MM.1S (cell line): ENCODE data around the gene ATP2A2.
A peak's percentile ranks its signal among the peaks of the same experiment; 100 is the strongest.

Experiments used
- DNase-seq: peaks from one replicate; pipeline ENCODE4 v3.0.0-alpha.2; 2015
- H2AFZ ChIP-seq: fragments of 300-600 bp; sonication (generic); 2 replicates; pipeline ENCODE4 v1.6.0; 2016; ENCODE audit warnings: antibody characterized with exemption, low read length
- H3F3A ChIP-seq: fragments of 300-600 bp; sonication (generic); 2 replicates; pipeline ENCODE4 v1.6.1; 2016; ENCODE audit warnings: mild to moderate bottlenecking, antibody characterized with exemption, low read length, moderate library complexity, mixed read lengths; ENCODE audit not compliant: insufficient read depth
- H3K27ac ChIP-seq: fragments of 300-600 bp; sonication (generic); 2 replicates; pipeline ENCODE4 v1.5.1; 2016; ENCODE audit warnings: mild to moderate bottlenecking, low read length
- H3K27me3 ChIP-seq: fragments of 300-600 bp; sonication (generic); replicated peaks from 2 replicates; pipeline ENCODE4 v1.6.0; 2016; ENCODE audit warnings: low read length; ENCODE audit not compliant: insufficient read depth
- H3K36me3 ChIP-seq: fragments of 300-600 bp; sonication (generic); replicated peaks from 2 replicates; pipeline ENCODE4 v1.6.1; 2016; ENCODE audit warnings: mild to moderate bottlenecking, low read length, mixed read lengths; ENCODE audit not compliant: insufficient read depth
- H3K4me1 ChIP-seq: fragments of 300-600 bp; sonication (generic); 2 replicates; pipeline ENCODE4 v1.6.1; 2016; ENCODE audit warnings: low read length, mixed read lengths
- H3K4me2 ChIP-seq: fragments of 300-600 bp; sonication (generic); 2 replicates; pipeline ENCODE4 v1.6.0; 2016; ENCODE audit warnings: low read depth, low read length
- H3K4me3 ChIP-seq: fragments of 300-600 bp; sonication (generic); 2 replicates; pipeline ENCODE4 v1.5.1; 2016; ENCODE audit warnings: low read length, mixed read lengths
- H3K79me2 ChIP-seq: fragments of 300-600 bp; sonication (generic); 2 replicates; pipeline ENCODE4 v1.6.1; 2016; ENCODE audit warnings: mixed run types, low read length, mixed read lengths
- H3K9ac ChIP-seq: fragments of 300-600 bp; sonication (generic); 2 replicates; pipeline ENCODE4 v1.6.1; 2016; ENCODE audit warnings: low read length, mixed read lengths
- H3K9me2 ChIP-seq: fragments of 300-600 bp; sonication (generic); replicated peaks from 2 replicates; pipeline ENCODE4 v1.6.1; 2016; ENCODE audit warnings: mild to moderate bottlenecking, low read length, mixed read lengths; ENCODE audit not compliant: insufficient read depth
- H3K9me3 ChIP-seq: fragments of 300-600 bp; sonication (generic); replicated peaks from 2 replicates; pipeline ENCODE4 v1.6.1; 2016; ENCODE audit warnings: mild to moderate bottlenecking, low read length, mixed read lengths; ENCODE audit not compliant: insufficient read depth
- H4K20me1 ChIP-seq: fragments of 300-600 bp; sonication (generic); 2 replicates; pipeline ENCODE4 v1.6.1; 2016; ENCODE audit warnings: mild to moderate bottlenecking, low read length, moderate library complexity, mixed read lengths; ENCODE audit not compliant: insufficient read depth
- CTCF ChIP-seq: fragments of 300-600 bp; sonication (generic); IDR thresholded peaks from 2 replicates; pipeline ENCODE4 v1.5.1; 2016; ENCODE audit warnings: antibody characterized with exemption, low read length, mixed read lengths
- EZH2 ChIP-seq: fragments of 300-600 bp; sonication (generic); optimal IDR thresholded peaks from 2 replicates; pipeline ENCODE3; 2017; ENCODE audit warnings: low read depth, mild to moderate bottlenecking, antibody characterized with exemption, low read length, mixed read lengths
- EZH2phosphoT487 ChIP-seq: fragments of 300-600 bp; sonication (generic); IDR thresholded peaks from 2 replicates; pipeline ENCODE4 v1.6.1; 2018; ENCODE audit warnings: antibody characterized with exemption, low read length

Gene ATP2A2

DNA sequence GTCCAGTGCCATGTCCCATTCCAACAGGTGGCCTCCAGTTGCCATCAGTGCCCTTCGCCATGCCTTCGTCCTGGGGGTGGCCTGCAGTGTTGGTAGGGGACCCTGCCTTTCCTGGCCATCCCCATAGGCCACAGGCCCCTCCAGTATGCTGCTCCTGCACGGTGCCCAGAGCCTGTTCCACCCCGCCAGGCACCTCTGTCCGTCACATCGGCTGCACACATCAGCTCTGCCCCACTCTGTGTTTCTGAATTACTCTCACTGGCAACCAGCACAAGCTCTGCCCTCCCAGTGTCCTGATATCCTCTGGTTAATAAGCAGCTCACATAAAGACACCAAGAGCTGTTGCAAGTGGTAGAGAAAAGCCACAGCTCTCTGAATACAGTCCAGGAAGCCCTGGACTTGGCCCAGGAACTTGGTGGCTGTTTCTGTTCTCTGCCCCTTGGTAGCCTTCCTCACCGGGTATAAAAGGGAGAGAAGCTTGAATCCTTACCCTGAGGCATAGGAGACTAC, 31.3 kb upstream of the ATP2A2 start:
- Histone ChIP-seq H3K36me3 (no peaks in the 10 kb centered on the region), H3K9me2 (no peaks in the 10 kb centered on the region), H3F3A (no peaks in the 10 kb centered on the region), H4K20me1 (no peaks in the 10 kb centered on the region), H3K79me2 (no peaks in the 10 kb centered on the region), H3K9ac (no peak overlapping the region), H3K4me3 (no peak overlapping the region), H3K4me2 (no peak overlapping the region), H3K27ac (no peak overlapping the region), H3K9me3 (no peaks in the 10 kb centered on the region), H2AFZ (no peak overlapping the region), H3K4me1 (no peaks in the 10 kb centered on the region), H3K27me3 (no peaks in the 10 kb centered on the region)
- no peak for DNase-seq
- TF ChIP-seq EZH2phosphoT487 = no peak
- TF ChIP-seq CTCF = no peak
- no peak for TF ChIP-seq EZH2

DNA sequence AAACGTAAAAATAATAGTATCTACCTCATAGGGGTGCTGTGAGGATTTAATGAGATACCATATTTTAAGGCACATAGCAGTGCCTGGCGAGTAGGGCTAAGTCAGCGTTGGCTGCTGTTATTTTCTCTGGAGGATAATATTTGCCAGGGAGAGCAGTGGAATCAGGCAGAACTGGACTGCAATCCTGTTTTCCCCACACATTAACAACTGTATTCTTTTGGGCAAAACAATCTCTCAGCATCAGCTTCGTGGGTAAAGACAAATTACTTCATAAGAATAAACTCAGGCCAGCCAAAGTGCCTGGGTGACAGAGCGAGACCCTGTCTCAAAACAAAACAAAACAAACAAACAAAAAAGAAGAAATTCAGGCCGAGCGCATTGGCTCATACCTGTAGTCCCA, 29.7 kb upstream of the ATP2A2 start:
- H3K4me1 ChIP-seq = no peaks in the 10 kb centered on the region
- H3K79me2 ChIP-seq = no peaks in the 10 kb centered on the region
- H3K27me3 ChIP-seq = no peaks in the 10 kb centered on the region
- no peak overlapping the region for H3K27ac ChIP-seq
- H3K9me2 ChIP-seq = no peaks in the 10 kb centered on the region
- no peak overlapping the region for H3K4me3 ChIP-seq
- no peaks in the 10 kb centered on the region for H3K36me3 ChIP-seq
- no peak overlapping the region for H3K4me2 ChIP-seq
- H2AFZ ChIP-seq = no peak overlapping the region
- no peaks in the 10 kb centered on the region for H3F3A ChIP-seq
- no peaks in the 10 kb centered on the region for H3K9me3 ChIP-seq
- H3K9ac ChIP-seq = no peak overlapping the region
- H4K20me1 ChIP-seq = no peaks in the 10 kb centered on the region
- TF ChIP-seq CTCF = no peak
- no peak for TF ChIP-seq EZH2
- no peak for TF ChIP-seq EZH2phosphoT487
- DNase-seq = no peak

GRCh38 chr12:110252716-110253115, 28.3 kb upstream of the ATP2A2 start:
- peak overlapping the region; percentile 25; the same call in 1 of the 2 replicates for H3K9ac ChIP-seq
- H4K20me1 ChIP-seq = no peaks in the 10 kb centered on the region
- no peak overlapping the region for H3K27ac ChIP-seq
- no peak for TF ChIP-seq CTCF
- no peak for TF ChIP-seq EZH2
- no peak for TF ChIP-seq EZH2phosphoT487
- H3K4me2 ChIP-seq = peak overlapping the region; percentile 41; the same call in 1 of the 2 replicates
- no peak overlapping the region for H3K4me3 ChIP-seq
- DNase-seq = no peak
- H2AFZ ChIP-seq = peak overlapping the region; percentile 63; the same call in 1 of the 2 replicates
- H3K9me2 ChIP-seq = no peaks in the 10 kb centered on the region
- H3K79me2 ChIP-seq = no peaks in the 10 kb centered on the region
- no peaks in the 10 kb centered on the region for H3K9me3 ChIP-seq
- H3K36me3 ChIP-seq = no peaks in the 10 kb centered on the region
- H3K4me1 ChIP-seq = no peaks in the 10 kb centered on the region
- H3K27me3 ChIP-seq = no peaks in the 10 kb centered on the region
- H3F3A ChIP-seq = no peaks in the 10 kb centered on the region
